Stomach (tissue), 9 donors: ENCODE data around the gene TLL1. TPM values are rescaled to one million over a fixed set of nuclear protein-coding genes. Genes with fewer than 3 reads are reported as not detected.

Experiments used
- DNase-seq, 2 donors: peaks; one replicate each; pipeline versions ENCODE4 v3.0.0 to v3.0.0-alpha.2; 2013 to 2019
- H3K27ac ChIP-seq, 5 donors: fragments of 200-600 bp in 4 of 5; sonication (generic) in 4 of 5; one replicate each; pipeline ENCODE4 v1.5.1; 2013 to 2019; ENCODE audit warnings: mild to moderate bottlenecking in 1 of 5, moderate library complexity in 1 of 5
- H3K27me3 ChIP-seq, 3 donors: fragments of 200-600 bp; sonication (generic); one replicate each; pipeline ENCODE4 v1.5.1; 2017 to 2019; ENCODE audit warnings: mixed run types in 1 of 3
- H3K36me3 ChIP-seq, 4 donors: fragments of 200-600 bp; sonication (generic); 1 replicate in 3 of 4; 2 replicates in 1 of 4; pipeline ENCODE4 v1.5.1; 2016 to 2019
- H3K4me1 ChIP-seq, 4 donors: fragments of 200-600 bp; sonication (generic); one replicate each; pipeline ENCODE4 v1.5.1; 2016 to 2019
- H3K4me3 ChIP-seq, 4 donors: fragments of 200-600 bp; sonication (generic) in 3 of 4; one replicate each; pipeline ENCODE4 v1.5.1; 2016 to 2019; ENCODE audit warnings: mild to moderate bottlenecking in 1 of 4
- H3K9me3 ChIP-seq, 4 donors: fragments of 200-600 bp; sonication (generic); one replicate each; pipeline ENCODE4 v1.5.1; 2016 to 2019
- EP300 ChIP-seq: sonication (generic); formaldehyde crosslinking; IDR thresholded peaks from one replicate; pipeline ENCODE4 v1.6.1; 2017; ENCODE audit warnings: antibody characterized with exemption
- POLR2A ChIP-seq, 4 donors: fragments of 450-650 bp; IDR thresholded peaks; one replicate each; pipeline ENCODE4 v1.6.1; 2016; ENCODE audit warnings: antibody characterized with exemption in 4 of 4, control low read depth in 2 of 4, mild to moderate bottlenecking in 1 of 4, moderate library complexity in 1 of 4
- POLR2AphosphoS5 ChIP-seq, 3 donors: sonication (generic); formaldehyde crosslinking; IDR thresholded peaks; one replicate each; pipeline ENCODE4 v1.6.1; 2016; ENCODE audit warnings: antibody characterized with exemption in 3 of 3
- WGBS, 5 donors: extraction: QIAGEN DNeasy Blood & Tissue Kit in 3 of 5; methylation state at CpG; one replicate each; pipeline versions ENCODE4 v1.1.5 to v1.1.7; 2013 to 2018; 5-methylcytosine and 5-hydroxymethylcytosine counted together
- intact Hi-C: fragments of 100-400 bp; cut with DNase I; formaldehyde crosslinking; loops from one replicate; pipeline ENCODE4 v1.15.1; 2023; ENCODE audit warnings: low total_unique reads
- polyA plus RNA-seq, 3 donors: library from polyadenylated mRNA; stranded (reverse); fragments of 200-250 nt; gene quantifications; one replicate each; pipeline ENCODE4 v1.2.3, GENCODE V29; 2013
- total RNA-seq, 5 donors: library from RNA; depleted of rRNA; stranded (reverse); fragments of >200 nt; gene quantifications; one replicate each; pipeline versions ENCODE4 v1.1.0 to v1.2.3, GENCODE V29; 2014 to 2016
- TF ChIP-seq, protein P1 (sequence below), 7 experiments: fragments of 450-650 bp in 4 of 7; fragments of 200-600 bp in 3 of 7; sonication (generic) in 3 of 7; IDR thresholded peaks; one replicate each; pipeline ENCODE4 v1.5.1; 2016 to 2019; ENCODE audit warnings: antibody characterized with exemption in 7 of 7, control low read depth in 2 of 7, mild to moderate bottlenecking in 1 of 7
- donor health status: healthy with polysubstance abuse.
- donor health status: Bipolar disorder and iron deficiency.
- donor health status: healthy.

TLL1 gene
- total and polyA plus RNA-seq, 8 donors, result under 0.01 to 27.5 (median 0.28) TPM; not detected in 1

DNA sequence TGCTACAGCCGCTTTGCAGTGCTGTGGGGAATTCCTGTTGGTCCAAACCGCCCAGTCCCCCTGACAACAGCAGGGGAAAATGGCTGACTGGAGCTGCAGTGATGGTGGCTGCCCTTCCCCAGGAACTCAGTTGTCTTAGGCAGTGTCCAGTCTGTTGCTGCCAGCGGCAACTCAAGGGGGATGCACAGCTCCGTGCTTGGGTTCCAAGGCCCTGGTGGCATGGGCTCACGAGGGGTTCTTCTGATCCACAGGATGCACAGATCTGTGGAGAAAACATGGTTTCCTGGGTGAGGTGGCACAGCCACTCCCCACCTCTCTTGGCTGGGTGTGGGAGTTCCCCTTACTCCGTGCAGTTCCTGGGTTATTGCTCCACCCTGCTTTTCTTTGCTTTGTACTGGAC is 261.2 kb downstream of the TLL1 start:
- DNase-seq, result no peak
- Histone ChIP-seq H3K27ac (no peak overlapping the region), H3K27me3 (no peaks in the 10 kb centered on the region), H3K9me3 (peaks cover 0 to 6% (median 0%) of the 10 kb centered on the region in 4 donors), H3K4me1 (no peaks in the 10 kb centered on the region), H3K36me3 (no peaks in the 10 kb centered on the region), H3K4me3 (no peak overlapping the region)
- 64 to 76% (median 73%) methylated on average over 6 of the region's 6 CpGs for WGBS, 5 donors
- intact Hi-C loops, result no loop called here
- TF ChIP-seq POLR2A (IDR thresholded peaks at IDR 0.05), result no peak
- TF ChIP-seq EP300, result no peak
- no peak for TF ChIP-seq POLR2AphosphoS5 (IDR thresholded peaks at IDR 0.05)
- TF ChIP-seq, protein P1, sequence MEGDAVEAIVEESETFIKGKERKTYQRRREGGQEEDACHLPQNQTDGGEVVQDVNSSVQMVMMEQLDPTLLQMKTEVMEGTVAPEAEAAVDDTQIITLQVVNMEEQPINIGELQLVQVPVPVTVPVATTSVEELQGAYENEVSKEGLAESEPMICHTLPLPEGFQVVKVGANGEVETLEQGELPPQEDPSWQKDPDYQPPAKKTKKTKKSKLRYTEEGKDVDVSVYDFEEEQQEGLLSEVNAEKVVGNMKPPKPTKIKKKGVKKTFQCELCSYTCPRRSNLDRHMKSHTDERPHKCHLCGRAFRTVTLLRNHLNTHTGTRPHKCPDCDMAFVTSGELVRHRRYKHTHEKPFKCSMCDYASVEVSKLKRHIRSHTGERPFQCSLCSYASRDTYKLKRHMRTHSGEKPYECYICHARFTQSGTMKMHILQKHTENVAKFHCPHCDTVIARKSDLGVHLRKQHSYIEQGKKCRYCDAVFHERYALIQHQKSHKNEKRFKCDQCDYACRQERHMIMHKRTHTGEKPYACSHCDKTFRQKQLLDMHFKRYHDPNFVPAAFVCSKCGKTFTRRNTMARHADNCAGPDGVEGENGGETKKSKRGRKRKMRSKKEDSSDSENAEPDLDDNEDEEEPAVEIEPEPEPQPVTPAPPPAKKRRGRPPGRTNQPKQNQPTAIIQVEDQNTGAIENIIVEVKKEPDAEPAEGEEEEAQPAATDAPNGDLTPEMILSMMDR (IDR thresholded peaks at IDR 0.05), result no peak

DNA sequence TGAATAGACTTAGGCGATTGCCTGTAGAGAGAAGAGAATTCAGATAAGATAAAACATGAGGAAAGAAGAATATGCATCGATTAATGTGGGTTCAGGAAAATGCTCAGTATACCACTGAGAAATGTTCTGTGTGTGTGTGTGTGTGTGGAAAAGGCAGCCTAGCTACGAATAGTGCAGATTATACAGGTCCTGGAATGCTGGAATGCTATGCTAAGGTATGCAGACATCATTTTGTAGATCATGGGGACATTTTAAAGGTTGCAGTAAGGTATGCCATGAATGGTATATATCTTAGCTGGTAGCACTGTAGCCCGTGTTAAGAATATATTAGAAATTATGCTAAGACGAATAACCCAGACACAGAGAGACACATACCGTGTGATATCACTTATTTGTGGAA is 267.9 kb downstream of the TLL1 start:
- TF ChIP-seq EP300, result no peak
- TF ChIP-seq POLR2A (IDR thresholded peaks at IDR 0.05), result no peak
- no peak for TF ChIP-seq POLR2AphosphoS5 (IDR thresholded peaks at IDR 0.05)
- TF ChIP-seq, protein P1 (IDR thresholded peaks at IDR 0.05), result no peak
- no peak overlapping the region for H3K4me3 ChIP-seq
- no peaks in the 10 kb centered on the region for H3K27me3 ChIP-seq
- H3K9me3 ChIP-seq, result no peaks in the 10 kb centered on the region
- H3K36me3 ChIP-seq, result no peaks in the 10 kb centered on the region
- no peak for DNase-seq
- intact Hi-C loops, result no loop called here
- H3K27ac ChIP-seq, result no peak overlapping the region
- H3K4me1 ChIP-seq, result no peaks in the 10 kb centered on the region
- 78 to 85% (median 80%) methylated on average over 6 of the region's 6 CpGs for WGBS, 5 donors

DNA sequence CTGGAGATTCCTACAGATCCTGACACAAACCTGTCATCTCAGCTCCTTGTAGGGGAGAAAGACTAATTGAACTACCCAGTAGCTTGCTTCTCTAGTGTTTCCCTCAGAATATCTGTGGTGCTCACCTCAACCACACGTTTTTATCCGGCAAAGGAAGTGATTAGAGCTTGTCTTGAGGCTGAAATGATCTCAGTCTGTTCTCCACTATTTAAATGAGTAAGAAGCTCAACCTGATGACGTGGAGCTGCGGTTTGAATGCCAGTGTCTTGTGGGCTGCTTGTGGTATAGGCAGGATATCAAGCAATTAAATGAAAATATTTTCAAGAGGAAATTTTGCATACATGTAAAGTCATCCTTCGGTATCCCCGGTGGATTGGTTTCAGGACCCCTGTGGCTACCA is 270.2 kb downstream of the TLL1 start:
- intact Hi-C loops, result no loop called here
- Histone ChIP-seq H3K9me3 (no peaks in the 10 kb centered on the region), H3K27ac (no peak overlapping the region), H3K4me1 (no peaks in the 10 kb centered on the region), H3K27me3 (no peaks in the 10 kb centered on the region), H3K4me3 (no peak overlapping the region), H3K36me3 (no peaks in the 10 kb centered on the region)
- no peak for TF ChIP-seq POLR2A (IDR thresholded peaks at IDR 0.05)
- TF ChIP-seq POLR2AphosphoS5 (IDR thresholded peaks at IDR 0.05), result no peak
- no peak for TF ChIP-seq EP300
- TF ChIP-seq, protein P1 (IDR thresholded peaks at IDR 0.05), result no peak
- 75 to 84% (median 82%) methylated on average over 6 of the region's 6 CpGs for WGBS, 5 donors
- DNase-seq, result no peak

DNA sequence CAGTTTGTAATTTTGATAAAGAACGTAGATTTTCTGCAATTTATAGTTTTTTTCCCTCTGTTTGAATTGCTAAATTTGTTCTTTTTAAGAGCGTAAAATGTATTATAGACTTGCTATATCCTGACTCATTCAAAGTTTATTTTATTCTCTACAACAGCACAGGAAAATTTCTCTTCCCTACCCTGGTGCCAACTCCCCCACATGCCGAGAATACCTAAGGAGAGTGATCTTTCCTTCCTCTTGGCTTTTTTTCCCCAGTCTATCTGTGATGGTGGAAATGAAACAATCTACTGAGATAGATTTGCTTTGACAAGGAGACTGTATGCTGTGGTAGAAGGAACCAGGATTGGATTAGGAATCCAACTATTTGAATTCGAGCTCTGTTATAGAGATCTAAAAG is 271.6 kb downstream of the TLL1 start:
- no peak for DNase-seq
- 63 to 80% (median 80%) methylated on average over 4 of the region's 4 CpGs for WGBS, 5 donors
- H3K4me3 ChIP-seq, result no peak overlapping the region
- H3K9me3 ChIP-seq, result no peaks in the 10 kb centered on the region
- no peaks in the 10 kb centered on the region for H3K27me3 ChIP-seq
- H3K27ac ChIP-seq, result no peak overlapping the region
- TF ChIP-seq, protein P1 (IDR thresholded peaks at IDR 0.05), result no peak
- no peak for TF ChIP-seq EP300
- no peak for TF ChIP-seq POLR2A (IDR thresholded peaks at IDR 0.05)
- no peak for TF ChIP-seq POLR2AphosphoS5 (IDR thresholded peaks at IDR 0.05)
- H3K4me1 ChIP-seq, result no peaks in the 10 kb centered on the region
- intact Hi-C loops, result no loop called here
- no peaks in the 10 kb centered on the region for H3K36me3 ChIP-seq
